Nephron progenitor cell (in vitro differentiated cells): ENCODE results near the gene MESP1.

Source experiments
- DNase-seq: peaks from one replicate; pipeline ENCODE4 v3.0.0; 2021
- H3K27ac Mint-ChIP-seq: 2 replicates; pipeline ENCODE4 v1.8.0; 2021; ENCODE audit warnings: mild to moderate bottlenecking, moderate library complexity, mixed read lengths
- H3K27me3 Mint-ChIP-seq: 2 replicates; pipeline ENCODE4 v1.8.0; 2021; ENCODE audit warnings: mild to moderate bottlenecking, low read depth, mixed read lengths; ENCODE audit not compliant: poor library complexity
- H3K36me3 Mint-ChIP-seq: 2 replicates; pipeline ENCODE4 v1.8.0; 2021; ENCODE audit warnings: low read depth, mixed read lengths
- H3K4me1 Mint-ChIP-seq: 2 replicates; pipeline ENCODE4 v1.8.0; 2021; ENCODE audit warnings: mixed read lengths
- H3K4me3 Mint-ChIP-seq: 2 replicates; pipeline ENCODE4 v1.8.0; 2021; ENCODE audit warnings: mild to moderate bottlenecking, moderate library complexity, mixed read lengths
- H3K9me3 Mint-ChIP-seq: 2 replicates; pipeline ENCODE4 v1.8.0; 2021; ENCODE audit warnings: mild to moderate bottlenecking, moderate library complexity, mixed read lengths
- CTCF ChIP-seq: fragments of 200-600 bp; sonication (generic); IDR thresholded peaks from 2 replicates; pipeline ENCODE4 v1.5.0; 2021; ENCODE audit warnings: antibody characterized with exemption

The MESP1 gene

GRCh38 chr15:89777073-89777751 lies 26.2 kb upstream of the MESP1 start:
- Mint-ChIP-seq H3K36me3 (no peaks in the 10 kb centered on the region), H3K27me3 (peaks cover 78% of the 10 kb centered on the region)

GRCh38 chr15:89776274-89777072 lies 25.4 kb upstream of the MESP1 start, which contains the start of gene MESP2:
MESP2 (plus strand) TSS chr15:89776332; CDS start chr15:89776358, 26 bp downstream.
- H3K36me3 Mint-ChIP-seq = no peaks in the 10 kb centered on the region
- no peaks in the 10 kb centered on the region for H3K9me3 Mint-ChIP-seq
- no peaks in the 10 kb centered on the region for H3K4me1 Mint-ChIP-seq
- peak; percentile 53 for TF ChIP-seq CTCF
- H3K27ac Mint-ChIP-seq = no peak within 1 kb of the TSS
- H3K4me3 Mint-ChIP-seq = peak within 1 kb of the TSS; percentile 49
- H3K27me3 Mint-ChIP-seq = peaks cover 77% of the 10 kb centered on the region
- peak; percentile 91 for DNase-seq

More at GRCh38 chr15:89777073-89777751, 26.2 kb upstream of the MESP1 start:
- no peak for DNase-seq
- Mint-ChIP-seq H3K4me1 (peaks cover 3% of the 10 kb centered on the region), H3K27ac (no peak overlapping the region), H3K4me3 (no peak overlapping the region), H3K9me3 (no peaks in the 10 kb centered on the region)
- TF ChIP-seq CTCF = no peak

GRCh38 chr15:89775815-89776214 lies 24.8 kb upstream of the MESP1 start:
- Mint-ChIP-seq H3K27ac (no peak overlapping the region), H3K27me3 (peaks cover 76% of the 10 kb centered on the region), H3K9me3 (no peaks in the 10 kb centered on the region), H3K4me1 (no peaks in the 10 kb centered on the region), H3K36me3 (no peaks in the 10 kb centered on the region), H3K4me3 (no peak overlapping the region)
- TF ChIP-seq CTCF = no peak
- no peak for DNase-seq

GRCh38 chr15:89774492-89774891 lies 23.4 kb upstream of the MESP1 start:
- H3K4me1 Mint-ChIP-seq = no peaks in the 10 kb centered on the region
- H3K9me3 Mint-ChIP-seq = no peaks in the 10 kb centered on the region
- no peaks in the 10 kb centered on the region for H3K36me3 Mint-ChIP-seq
- peaks cover 77% of the 10 kb centered on the region for H3K27me3 Mint-ChIP-seq
- H3K27ac Mint-ChIP-seq = no peak overlapping the region
- DNase-seq = no peak
- TF ChIP-seq CTCF = no peak
- H3K4me3 Mint-ChIP-seq = no peak overlapping the region

- Mint-ChIP-seq H3K27me3 (peaks cover 73% of the 10 kb centered on the region), H3K27ac (no peak overlapping the region)
- no peak for DNase-seq
Observed at GRCh38 chr15:89772932-89773583, 22.0 kb upstream of the MESP1 start.

More at GRCh38 chr15:89772932-89773583, 22.0 kb upstream of the MESP1 start:
- Mint-ChIP-seq H3K4me1 (no peaks in the 10 kb centered on the region), H3K36me3 (no peaks in the 10 kb centered on the region), H3K9me3 (no peaks in the 10 kb centered on the region), H3K4me3 (no peak overlapping the region)
- peak; percentile 27 for TF ChIP-seq CTCF
